ENCODE measurements around the gene ZNF593.

ZNF593 gene

GRCh38 chr1:26171084-26172072 lies 1.7 kb downstream of the ZNF593 start, which contains the start of gene ZNF593OS:
Gene ZNF593OS, minus strand, starts transcription at chr1:26171832. Its CDS starts 171 bp downstream, at chr1:26171661.
- no peak for DNase-seq

- no peak for DNase-seq
Observed at GRCh38 chr1:26175346-26175745, 5.6 kb downstream of the ZNF593 start.

GRCh38 chr1:26177182-26177684 lies 7.5 kb downstream of the ZNF593 start, which contains the start of gene CNKSR1:
Gene CNKSR1, plus strand, starts transcription at chr1:26177491. Its CDS starts 57 bp downstream, at chr1:26177548.
- no peak for DNase-seq

- no peak for DNase-seq
Observed at GRCh38 chr1:26180010-26180506, 10.3 kb downstream of the ZNF593 start.

- no peak for DNase-seq
Observed at GRCh38 chr1:26181586-26182382, 12.1 kb downstream of the ZNF593 start.

- no peak for DNase-seq
Observed at GRCh38 chr1:26182383-26182696, 12.6 kb downstream of the ZNF593 start.

- no peak for DNase-seq
Observed at GRCh38 chr1:26184086-26184485, 14.4 kb downstream of the ZNF593 start.

GRCh38 chr1:26184883-26185282 lies 15.2 kb downstream of the ZNF593 start:
- DNase-seq = no peak

GRCh38 chr1:26187882-26188281 lies 18.2 kb downstream of the ZNF593 start:
- no peak for DNase-seq

GRCh38 chr1:26188477-26188876 lies 18.8 kb downstream of the ZNF593 start:
- no peak for DNase-seq

GRCh38 chr1:26189331-26189730 lies 19.6 kb downstream of the ZNF593 start:
- DNase-seq = no peak

- no peak for DNase-seq
Observed at GRCh38 chr1:26189751-26190275, 20.1 kb downstream of the ZNF593 start.

GRCh38 chr1:26190373-26190987 lies 20.8 kb downstream of the ZNF593 start, which contains the start of gene CATSPER4:
Gene CATSPER4, plus strand, starts transcription at chr1:26190602. Its CDS starts 26 bp downstream, at chr1:26190628.
- no peak for DNase-seq

GRCh38 chr1:26191739-26192138 lies 22.0 kb downstream of the ZNF593 start:
- DNase-seq = no peak

GRCh38 chr1:26195805-26196204 lies 26.1 kb downstream of the ZNF593 start:
- no peak for DNase-seq

GRCh38 chr1:26197301-26197700 lies 27.6 kb downstream of the ZNF593 start:
- DNase-seq = no peak

GRCh38 chr1:26197813-26198212 lies 28.1 kb downstream of the ZNF593 start:
- DNase-seq = no peak

- no peak for DNase-seq
Observed at GRCh38 chr1:26200413-26200812, 30.7 kb downstream of the ZNF593 start.

GRCh38 chr1:26203642-26204318 lies 34.1 kb downstream of the ZNF593 start:
- DNase-seq = no peak

GRCh38 chr1:26210147-26210870 lies 40.6 kb downstream of the ZNF593 start:
- no peak for DNase-seq

GRCh38 chr1:26212726-26213125 lies 43.0 kb downstream of the ZNF593 start:
- no peak for DNase-seq

Measured in cerebellar nuclear complex (tissue), 1 donor.